ENCODE measurements around the gene MTHFD1. TPM values are rescaled to one million over a fixed set of nuclear protein-coding genes. Genes with fewer than 3 reads are reported as not detected.
A peak's percentile ranks its signal among the peaks of the same experiment; 100 is the strongest.

MTHFD1 gene
- total and polyA plus RNA-seq, 2 donors (not counting 3 experiments of a cell fraction or from before 2014, with no cell fraction given): 26.3 to 114 TPM

- H3K36me3 ChIP-seq (ENCODE audit: control insufficient read depth in 2 of 2, extremely low read depth in 1 of 2, insufficient read depth in 2 of 2, low read length in 2 of 2): no peaks in the 10 kb centered on the region
- POLR2A ChIA-PET: interaction anchor here (1.0 kb wide), 1 partner anchor 115 kb away, joined by 3 read pairs; no protein-coding TSS in a partner anchor
- H3K9me1 ChIP-seq (replicated peaks; ENCODE audit: control insufficient read depth, extremely low read depth, insufficient read depth, low read length): no peaks in the 10 kb centered on the region
- H3K9ac ChIP-seq (replicated peaks; ENCODE audit: extremely low read depth, insufficient read depth, low read length): peak overlapping the region; percentile 91
- no peaks in the 10 kb centered on the region for H3K27me3 ChIP-seq (ENCODE audit: control insufficient read depth in 2 of 2, insufficient read depth in 2 of 2, low read length in 2 of 2)
- FAIRE-seq (no peak), DNase-seq (ENCODE audit: low read depth, low spot score) (no peak)
- H3K4me2 ChIP-seq (ENCODE audit: insufficient read depth, low read length): peak overlapping the region; percentile 92
- H3K4me1 ChIP-seq (ENCODE audit: control insufficient read depth, extremely low read depth, insufficient read depth, low read length): peaks cover 37% of the 10 kb centered on the region
- dilution Hi-C loops (cut with MboI; ENCODE audit: extremely low pct_ligation_motif_present, low sequenced_read_pairs) (no loop called here), intact Hi-C loops (cut with micrococcal nuclease) (loop anchor here (10.0 kb wide), 1 partner anchor 858 kb away; the partner anchor contains the start of gene WDR89)
- peak overlapping the region; percentile 81 for H2AFZ ChIP-seq (ENCODE audit: low read depth, low read length)
- CTCF ChIA-PET: interaction anchor here (1.9 kb wide), 1 partner anchor 9 kb away, joined by 8 read pairs; no protein-coding TSS in a partner anchor
- no TSS peak for BruUV-seq (replicated peaks)
- peak overlapping the region; percentile 95 for H3K27ac ChIP-seq (ENCODE audit: insufficient read depth, low read depth, low read length)
- peaks cover 33% of the 10 kb centered on the region for H3K79me2 ChIP-seq (ENCODE audit: control insufficient read depth, insufficient read depth, low read length)
- H3K4me3 ChIP-seq (replicated peaks in 1 of 3; ENCODE audit: insufficient read depth in 1 of 3, low read depth in 1 of 3, low read length in 3 of 3): peak overlapping the region; percentile 23 to 79 (median 71)
- no peak for TF ChIP-seq EZH2 (IDR thresholded peaks at IDR 0.05; ENCODE audit: borderline replicate concordance, low read depth, low read length, severe bottlenecking)
- TF ChIP-seq MAX (IDR thresholded peaks at IDR 0.05; ENCODE audit: insufficient read depth, insufficient read length): no peak
- no peak for TF ChIP-seq POLR2AphosphoS5 (IDR thresholded peaks at IDR 0.05; ENCODE audit: insufficient read depth, low read depth, low read length)
- TF ChIP-seq POLR2A (IDR thresholded peaks at IDR 0.05; ENCODE audit: low read depth, low read length): no peak
- no peak for TF ChIP-seq FOS (IDR thresholded peaks at IDR 0.05; ENCODE audit: borderline replicate concordance, insufficient read depth, low read length)
- H3K9me3 ChIP-seq (replicated peaks; ENCODE audit: control insufficient read depth, insufficient read depth, low read length): no peaks in the 10 kb centered on the region
- H4K20me1 ChIP-seq (replicated peaks; ENCODE audit: control insufficient read depth, extremely low read depth, insufficient read depth, low read length): peaks cover 4% of the 10 kb centered on the region
Measured at GRCh38 chr14:64502456-64502855, 114.3 kb downstream of the MTHFD1 start.

GRCh38 chr14:64502887-64503433 is 114.8 kb downstream of the MTHFD1 start:
- TF ChIP-seq MYC (IDR thresholded peaks at IDR 0.05; ENCODE audit: low read depth, low read length) (no peak), JUN (IDR thresholded peaks at IDR 0.05; ENCODE audit: borderline replicate concordance, insufficient read depth, insufficient read length, low read depth) (no peak), GATA2 (IDR thresholded peaks at IDR 0.05; ENCODE audit: insufficient read depth, insufficient read length, low read depth, low read length) (no peak), CTCF (IDR thresholded peaks at IDR 0.05; ENCODE audit: extremely low read depth in 1 of 2, insufficient read depth in 1 of 2, low read depth in 1 of 2, low read length in 2 of 2) (no peak), POLR2A (IDR thresholded peaks at IDR 0.05; ENCODE audit: low read depth, low read length) (no peak), POLR2AphosphoS5 (IDR thresholded peaks at IDR 0.05; ENCODE audit: insufficient read depth, low read depth, low read length) (no peak), FOS (IDR thresholded peaks at IDR 0.05; ENCODE audit: borderline replicate concordance, insufficient read depth, low read length) (no peak), MAX (IDR thresholded peaks at IDR 0.05; ENCODE audit: insufficient read depth, insufficient read length) (no peak), EZH2 (IDR thresholded peaks at IDR 0.05; ENCODE audit: borderline replicate concordance, low read depth, low read length, severe bottlenecking) (no peak)
- TSS peak; percentile 20 for BruUV-seq (replicated peaks)
- Histone ChIP-seq H4K20me1 (replicated peaks; ENCODE audit: control insufficient read depth, extremely low read depth, insufficient read depth, low read length) (peaks cover 5% of the 10 kb centered on the region), H3K79me2 (ENCODE audit: control insufficient read depth, insufficient read depth, low read length) (peaks cover 38% of the 10 kb centered on the region), H3K27ac (ENCODE audit: insufficient read depth, low read depth, low read length) (peak overlapping the region; percentile 95), H3K27me3 (ENCODE audit: control insufficient read depth in 2 of 2, insufficient read depth in 2 of 2, low read length in 2 of 2) (no peaks in the 10 kb centered on the region), H3K36me3 (ENCODE audit: control insufficient read depth in 2 of 2, extremely low read depth in 1 of 2, insufficient read depth in 2 of 2, low read length in 2 of 2) (no peaks in the 10 kb centered on the region), H3K4me3 (replicated peaks in 1 of 3; ENCODE audit: insufficient read depth in 1 of 3, low read depth in 1 of 3, low read length in 3 of 3) (peak overlapping the region; percentile 23 to 79 (median 71)), H2AFZ (ENCODE audit: low read depth, low read length) (peak overlapping the region; percentile 81), H3K4me1 (ENCODE audit: control insufficient read depth, extremely low read depth, insufficient read depth, low read length) (peaks cover 38% of the 10 kb centered on the region), H3K9me1 (replicated peaks; ENCODE audit: control insufficient read depth, extremely low read depth, insufficient read depth, low read length) (no peaks in the 10 kb centered on the region), H3K9me3 (replicated peaks; ENCODE audit: control insufficient read depth, insufficient read depth, low read length) (no peaks in the 10 kb centered on the region), H3K4me2 (ENCODE audit: insufficient read depth, low read length) (peak overlapping the region; percentile 92), H3K9ac (replicated peaks; ENCODE audit: extremely low read depth, insufficient read depth, low read length) (peak overlapping the region; percentile 91)
- DNase-seq (ENCODE audit: low read depth, low spot score): peak; percentile 52
- ChIA-PET POLR2A (interaction anchor here (1.0 kb wide), 1 partner anchor 115 kb away, joined by 3 read pairs; no protein-coding TSS in a partner anchor), CTCF (no interaction called here)
- FAIRE-seq: peak; percentile 33
- intact Hi-C loops (cut with micrococcal nuclease) (loop anchor here (1.0 to 10.0 kb wide), 3 partner anchors 37 to 858 kb away; partner anchors contain the start of genes HSPA2, MTHFD1 and WDR89), dilution Hi-C loops (cut with MboI; ENCODE audit: extremely low pct_ligation_motif_present, low sequenced_read_pairs) (no loop called here)

All from endothelial cell of umbilical vein (primary cell).